Activated naive CD4-positive, alpha-beta T cell treated with anti-CD3 and anti-CD28 coated beads, Interleukin-2, amount 50 U/mL, for 24 hours (primary cell): Measurements from ENCODE around the gene RIMS1.

Experiments used
- H3K27ac Mint-ChIP-seq: one replicate; pipeline ENCODE4 v1.8.0; 2021; ENCODE audit warnings: mild to moderate bottlenecking, mixed read lengths
- H3K27me3 Mint-ChIP-seq: one replicate; pipeline ENCODE4 v1.8.0; 2021; ENCODE audit warnings: mixed read lengths
- H3K36me3 Mint-ChIP-seq: one replicate; pipeline ENCODE4 v1.8.0; 2021; ENCODE audit warnings: mixed read lengths
- H3K4me1 Mint-ChIP-seq: one replicate; pipeline ENCODE4 v1.8.0; 2021; ENCODE audit warnings: mixed read lengths
- H3K4me3 Mint-ChIP-seq: one replicate; pipeline ENCODE4 v1.8.0; 2021; ENCODE audit warnings: mild to moderate bottlenecking, mixed read lengths
- H3K9me3 Mint-ChIP-seq: one replicate; pipeline ENCODE4 v1.8.0; 2021; ENCODE audit warnings: mixed read lengths

The RIMS1 gene

DNA sequence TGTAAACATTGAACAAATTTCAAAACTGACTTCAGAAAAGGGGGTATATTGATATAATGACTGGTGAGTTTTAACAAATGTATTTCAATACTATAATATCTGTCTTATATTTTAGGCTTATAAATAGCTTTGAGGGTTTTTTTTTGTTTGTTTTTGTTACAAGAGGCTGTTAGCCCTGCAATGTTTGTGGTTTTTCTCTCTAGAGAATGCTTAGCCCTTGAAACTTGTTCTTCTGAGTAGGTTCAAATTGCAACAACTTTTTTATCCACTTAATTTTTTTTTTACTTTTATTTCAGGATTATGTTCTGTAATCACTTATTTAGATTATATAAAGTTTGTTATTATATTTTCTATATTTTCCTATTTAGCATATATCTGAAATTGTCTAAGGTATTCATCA, 333.2 kb downstream of the RIMS1 start:
- Mint-ChIP-seq H3K27ac (no peak overlapping the region), H3K9me3 (no peaks in the 10 kb centered on the region), H3K4me1 (no peaks in the 10 kb centered on the region), H3K27me3 (no peaks in the 10 kb centered on the region), H3K36me3 (no peaks in the 10 kb centered on the region), H3K4me3 (no peak overlapping the region)

DNA sequence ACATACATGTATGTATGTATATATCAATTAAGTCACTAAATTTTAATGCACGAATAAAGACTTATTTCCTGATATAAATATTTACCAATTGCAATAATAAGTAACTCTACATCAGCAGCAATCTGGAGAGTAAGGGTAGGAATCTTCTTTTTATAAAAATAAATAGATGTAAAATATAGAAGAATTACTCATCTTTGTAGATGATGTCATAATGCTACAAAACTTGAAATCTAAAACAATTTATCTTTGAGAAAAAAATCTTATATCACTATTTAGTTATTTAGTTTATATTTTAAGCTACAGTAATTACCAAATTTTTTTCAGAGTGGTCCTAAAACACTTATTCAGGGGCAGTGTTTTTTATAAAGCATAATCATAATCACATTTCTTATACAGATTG, 351.7 kb downstream of the RIMS1 start:
- Mint-ChIP-seq H3K36me3 (no peaks in the 10 kb centered on the region), H3K9me3 (no peaks in the 10 kb centered on the region), H3K4me1 (no peaks in the 10 kb centered on the region), H3K27ac (no peak overlapping the region), H3K27me3 (no peaks in the 10 kb centered on the region), H3K4me3 (no peak overlapping the region)

DNA sequence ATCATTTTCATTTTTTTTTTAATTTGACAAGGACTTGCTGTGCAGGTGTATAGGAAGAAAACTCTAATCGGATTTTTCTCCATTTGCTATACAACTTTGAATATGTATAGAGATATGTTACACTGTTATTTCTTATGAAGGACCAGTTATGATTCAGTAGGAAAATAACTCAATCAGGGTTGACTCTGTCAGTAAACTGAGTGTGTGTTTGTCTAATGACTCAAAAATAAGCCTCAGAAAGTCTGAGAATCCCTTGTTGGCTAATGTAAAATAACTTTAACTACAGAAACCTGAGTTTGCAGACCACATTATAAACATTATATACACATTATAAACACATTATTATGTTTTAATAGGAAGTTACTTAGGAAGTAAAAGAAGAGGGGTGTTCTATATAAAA, 352.6 kb downstream of the RIMS1 start:
- H3K36me3 Mint-ChIP-seq = no peaks in the 10 kb centered on the region
- H3K27ac Mint-ChIP-seq = no peak overlapping the region
- no peaks in the 10 kb centered on the region for H3K9me3 Mint-ChIP-seq
- H3K4me3 Mint-ChIP-seq = no peak overlapping the region
- H3K27me3 Mint-ChIP-seq = no peaks in the 10 kb centered on the region
- no peaks in the 10 kb centered on the region for H3K4me1 Mint-ChIP-seq

DNA sequence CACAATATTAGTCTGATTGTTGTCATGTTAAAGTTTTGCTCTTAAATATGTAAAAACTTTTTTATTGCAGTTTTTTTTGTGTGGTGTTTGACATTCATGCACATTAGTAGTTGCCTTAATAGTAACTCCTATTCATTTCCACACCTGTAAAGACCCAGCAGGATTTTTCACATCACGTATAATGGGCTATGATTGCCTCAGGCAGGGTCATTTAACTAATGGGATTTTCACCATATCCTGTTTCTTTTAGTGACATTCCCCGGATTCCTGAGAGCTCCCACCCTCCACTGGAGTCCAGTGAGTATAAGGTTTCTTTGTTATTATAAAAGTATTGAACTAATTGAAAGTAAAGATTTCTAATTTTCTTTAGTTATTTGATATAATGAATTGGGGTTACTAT, 359.2 kb downstream of the RIMS1 start:
- H3K27ac Mint-ChIP-seq = no peak overlapping the region
- no peak overlapping the region for H3K4me3 Mint-ChIP-seq
- no peaks in the 10 kb centered on the region for H3K27me3 Mint-ChIP-seq
- no peaks in the 10 kb centered on the region for H3K4me1 Mint-ChIP-seq
- H3K36me3 Mint-ChIP-seq = no peaks in the 10 kb centered on the region
- H3K9me3 Mint-ChIP-seq = no peaks in the 10 kb centered on the region

DNA sequence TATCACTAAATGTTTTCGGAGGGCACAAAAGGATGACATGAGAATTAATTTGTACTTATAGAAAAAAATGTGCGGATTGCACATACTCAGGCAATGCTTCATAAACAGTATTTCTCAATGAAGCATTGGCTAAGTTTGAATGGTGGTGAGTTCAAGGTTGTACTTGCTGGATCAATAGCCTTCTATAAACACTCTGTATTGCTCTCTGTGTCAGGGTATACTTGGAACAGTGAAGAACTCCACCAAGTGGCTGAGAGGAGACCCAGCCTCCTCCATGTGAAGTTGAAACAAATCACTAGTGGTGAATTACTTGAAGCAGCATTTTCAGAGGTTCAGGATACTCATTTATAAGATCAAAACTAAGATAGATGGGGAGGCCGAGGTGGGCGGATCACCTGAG, 360.6 kb downstream of the RIMS1 start:
- H3K9me3 Mint-ChIP-seq = no peaks in the 10 kb centered on the region
- H3K36me3 Mint-ChIP-seq = no peaks in the 10 kb centered on the region
- no peak overlapping the region for H3K27ac Mint-ChIP-seq

DNA sequence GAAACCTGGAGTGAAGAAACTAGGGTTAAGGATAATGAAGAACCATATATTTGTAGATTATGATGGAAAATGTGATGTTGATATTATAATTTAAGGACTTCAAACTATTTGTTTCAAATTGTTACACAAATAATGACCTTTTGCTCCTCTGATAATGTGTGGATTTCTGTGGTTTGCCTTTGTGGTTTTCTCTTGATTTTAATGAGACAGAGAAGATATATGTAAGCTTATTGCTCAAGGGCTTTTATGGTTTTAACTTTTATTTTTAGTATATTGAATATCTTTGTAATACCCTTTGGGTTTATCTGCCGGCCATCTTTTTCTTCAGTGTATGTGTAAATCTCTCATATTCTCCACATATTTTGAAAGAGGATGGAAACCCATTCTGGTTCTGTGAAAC, 362.3 kb downstream of the RIMS1 start:
- H3K4me1 Mint-ChIP-seq = no peaks in the 10 kb centered on the region
- H3K27ac Mint-ChIP-seq = no peak overlapping the region
- H3K9me3 Mint-ChIP-seq = no peaks in the 10 kb centered on the region
- no peaks in the 10 kb centered on the region for H3K36me3 Mint-ChIP-seq
- H3K27me3 Mint-ChIP-seq = no peaks in the 10 kb centered on the region
- no peak overlapping the region for H3K4me3 Mint-ChIP-seq

More for the DNA sequence above, 360.6 kb downstream of the RIMS1 start:
- Mint-ChIP-seq H3K4me3 (no peak overlapping the region), H3K4me1 (no peaks in the 10 kb centered on the region), H3K27me3 (no peaks in the 10 kb centered on the region)

DNA sequence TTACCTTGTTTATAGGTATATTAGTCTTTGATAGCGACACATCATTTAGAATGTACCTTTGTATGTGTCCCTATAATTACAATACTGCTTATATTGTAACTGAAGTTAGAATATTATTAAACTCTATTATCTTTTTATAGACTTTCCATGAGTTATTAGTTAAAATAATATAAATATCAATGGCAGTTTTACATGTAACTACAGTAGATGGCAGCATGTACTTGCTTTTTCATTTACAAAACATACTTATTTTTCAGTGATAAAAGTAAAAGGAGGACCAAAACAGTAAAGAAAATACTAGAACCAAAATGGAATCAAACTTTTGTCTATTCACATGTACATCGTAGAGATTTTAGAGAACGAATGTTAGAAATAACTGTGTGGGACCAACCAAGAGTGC, 364.3 kb downstream of the RIMS1 start:
- H3K4me1 Mint-ChIP-seq = no peaks in the 10 kb centered on the region
- no peak overlapping the region for H3K27ac Mint-ChIP-seq
- no peaks in the 10 kb centered on the region for H3K27me3 Mint-ChIP-seq
- no peaks in the 10 kb centered on the region for H3K36me3 Mint-ChIP-seq
- no peaks in the 10 kb centered on the region for H3K9me3 Mint-ChIP-seq
- no peak overlapping the region for H3K4me3 Mint-ChIP-seq

DNA sequence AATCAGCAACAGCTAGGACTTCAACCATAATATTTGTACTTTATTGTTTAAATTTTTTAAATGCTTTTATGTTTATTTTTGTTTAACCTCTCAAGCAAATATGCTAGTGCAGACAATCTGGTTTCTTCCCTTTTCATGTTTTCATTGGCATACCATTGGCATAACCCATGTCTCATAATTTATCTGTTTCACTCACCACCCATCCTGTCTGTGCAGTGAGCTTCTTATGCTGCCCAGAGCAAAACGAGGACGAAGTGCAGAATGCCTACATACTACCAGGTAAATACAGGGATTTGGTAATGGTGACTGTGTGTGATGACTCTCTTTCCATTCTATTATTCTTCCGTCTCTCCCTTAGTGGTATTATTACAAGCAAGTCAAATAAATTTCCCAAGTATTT, 374.1 kb downstream of the RIMS1 start:
- no peaks in the 10 kb centered on the region for H3K9me3 Mint-ChIP-seq
- no peak overlapping the region for H3K27ac Mint-ChIP-seq
- no peak overlapping the region for H3K4me3 Mint-ChIP-seq
- no peaks in the 10 kb centered on the region for H3K36me3 Mint-ChIP-seq
- no peaks in the 10 kb centered on the region for H3K4me1 Mint-ChIP-seq
- no peaks in the 10 kb centered on the region for H3K27me3 Mint-ChIP-seq

DNA sequence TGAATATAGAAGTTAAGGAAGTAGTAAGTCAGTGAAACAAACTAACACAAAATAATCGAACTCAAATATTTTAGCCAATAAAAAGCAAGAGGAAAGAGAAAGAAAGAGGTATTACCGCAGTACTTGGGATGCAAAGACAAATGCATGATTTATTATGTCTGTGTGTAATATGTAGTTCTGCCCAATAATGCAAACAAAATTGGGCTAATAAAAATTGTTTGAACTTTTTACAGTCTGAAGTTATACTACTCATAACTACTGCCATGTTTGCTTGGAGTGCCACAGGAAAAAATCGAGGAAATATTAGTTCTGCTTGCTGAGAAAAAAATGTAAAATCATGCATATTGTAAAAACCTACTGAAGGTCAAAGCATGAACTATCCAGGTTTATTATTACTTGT, 375.2 kb downstream of the RIMS1 start:
- Mint-ChIP-seq H3K27me3 (no peaks in the 10 kb centered on the region), H3K9me3 (no peaks in the 10 kb centered on the region), H3K4me3 (no peak overlapping the region), H3K36me3 (no peaks in the 10 kb centered on the region), H3K4me1 (no peaks in the 10 kb centered on the region), H3K27ac (no peak overlapping the region)

DNA sequence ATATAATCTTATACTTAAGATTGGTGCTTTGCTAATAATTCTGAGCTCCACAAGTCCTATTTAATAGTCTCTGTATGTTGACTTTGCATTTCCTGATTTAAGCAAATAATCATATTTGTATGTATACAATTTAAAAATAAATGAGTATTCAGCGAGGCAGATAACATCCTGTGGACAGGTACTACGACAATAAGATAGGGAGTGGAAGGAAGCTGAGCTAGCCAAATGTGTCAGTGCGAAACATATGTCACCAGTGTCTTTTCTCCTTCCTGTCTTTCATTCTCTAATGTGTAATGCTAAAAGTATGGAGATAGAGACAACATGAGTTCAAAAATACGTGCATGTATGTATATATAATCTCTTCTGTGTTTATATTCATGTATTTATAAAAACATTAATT, 375.9 kb downstream of the RIMS1 start:
- Mint-ChIP-seq H3K36me3 (no peaks in the 10 kb centered on the region), H3K4me1 (no peaks in the 10 kb centered on the region), H3K27ac (no peak overlapping the region), H3K4me3 (no peak overlapping the region), H3K9me3 (no peaks in the 10 kb centered on the region), H3K27me3 (no peaks in the 10 kb centered on the region)

DNA sequence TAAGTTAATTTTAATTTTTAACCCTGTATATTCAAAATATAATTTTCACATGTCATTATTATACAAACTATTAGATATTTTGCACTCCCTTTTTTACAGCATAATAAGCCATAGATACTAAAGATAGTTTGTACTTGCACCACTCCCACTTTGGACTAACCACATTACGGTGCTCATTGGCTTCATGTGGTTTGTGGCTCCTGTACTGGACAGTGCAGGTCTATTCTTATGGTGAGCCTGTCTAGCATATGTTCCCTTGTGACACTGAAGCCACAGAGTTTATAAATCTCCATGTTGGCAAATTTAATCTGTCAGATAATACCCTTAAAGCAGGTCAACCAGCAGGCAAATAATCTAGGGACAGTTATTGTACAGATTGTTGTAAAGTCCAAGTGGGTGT, 381.1 kb downstream of the RIMS1 start:
- no peaks in the 10 kb centered on the region for H3K27me3 Mint-ChIP-seq
- no peaks in the 10 kb centered on the region for H3K4me1 Mint-ChIP-seq
- H3K27ac Mint-ChIP-seq = no peak overlapping the region
- H3K4me3 Mint-ChIP-seq = no peak overlapping the region
- H3K36me3 Mint-ChIP-seq = no peaks in the 10 kb centered on the region
- H3K9me3 Mint-ChIP-seq = no peaks in the 10 kb centered on the region

DNA sequence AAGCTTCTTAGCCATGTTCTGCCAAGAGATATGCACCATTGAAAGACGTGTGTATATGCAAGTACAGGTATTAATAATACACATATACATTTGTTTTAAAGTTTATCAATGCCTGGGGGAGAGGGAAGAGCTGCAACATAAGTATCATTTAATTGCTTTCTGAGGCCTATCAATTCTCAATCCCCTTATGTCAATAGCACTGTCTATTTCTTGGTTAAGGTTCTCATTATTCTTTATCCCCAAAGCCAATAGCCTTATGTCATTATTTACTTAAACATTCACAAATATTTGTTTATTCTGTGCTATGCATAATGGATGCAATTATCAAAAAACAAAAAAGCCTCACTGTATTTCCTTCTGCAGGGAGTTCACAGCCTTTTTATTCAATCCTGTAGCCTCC, 385.2 kb downstream of the RIMS1 start:
- Mint-ChIP-seq H3K9me3 (no peaks in the 10 kb centered on the region), H3K4me1 (no peaks in the 10 kb centered on the region), H3K27ac (no peak overlapping the region), H3K36me3 (no peaks in the 10 kb centered on the region), H3K27me3 (no peaks in the 10 kb centered on the region), H3K4me3 (no peak overlapping the region)

DNA sequence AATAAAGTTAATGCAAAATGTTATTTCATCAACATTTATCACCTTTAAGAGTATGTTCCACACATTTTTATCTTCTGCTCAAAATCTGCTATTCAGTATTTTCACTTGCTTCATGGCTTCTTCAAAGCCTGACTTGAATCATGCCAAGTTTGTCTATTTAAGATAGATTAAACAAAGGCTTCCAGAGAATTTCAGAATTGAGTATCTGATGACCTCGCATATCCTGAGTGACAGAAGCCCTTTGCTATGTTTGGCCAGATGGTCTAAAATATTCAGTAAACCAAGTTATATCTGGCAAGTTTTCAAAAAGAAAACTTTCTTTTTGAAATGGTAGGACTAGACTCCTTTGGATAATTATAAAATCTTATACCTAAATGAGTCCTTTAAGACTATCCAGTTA, 386.6 kb downstream of the RIMS1 start:
- no peaks in the 10 kb centered on the region for H3K9me3 Mint-ChIP-seq
- no peak overlapping the region for H3K4me3 Mint-ChIP-seq
- H3K36me3 Mint-ChIP-seq = no peaks in the 10 kb centered on the region
- H3K4me1 Mint-ChIP-seq = no peaks in the 10 kb centered on the region
- H3K27ac Mint-ChIP-seq = no peak overlapping the region
- no peaks in the 10 kb centered on the region for H3K27me3 Mint-ChIP-seq

DNA sequence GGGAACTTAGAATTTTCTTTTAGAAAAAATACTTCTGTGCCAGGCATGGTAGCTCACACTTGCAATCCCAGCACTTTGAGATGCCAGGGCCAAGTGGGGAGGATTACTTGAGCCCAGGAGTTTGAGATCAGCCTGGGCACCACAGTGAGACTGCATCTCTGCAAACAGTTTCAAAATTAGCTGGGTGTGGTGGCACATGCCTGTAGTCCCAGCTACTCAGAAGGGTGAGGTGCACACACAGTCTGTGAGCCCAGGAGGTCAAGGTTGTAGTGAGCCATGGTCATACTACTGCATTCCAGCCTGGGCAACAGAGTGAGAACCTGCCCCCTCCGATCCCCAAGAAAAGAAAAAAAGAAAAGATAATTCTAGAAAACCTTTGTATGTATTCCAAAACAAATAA, 389.5 kb downstream of the RIMS1 start:
- Mint-ChIP-seq H3K4me1 (no peaks in the 10 kb centered on the region), H3K9me3 (no peaks in the 10 kb centered on the region), H3K27ac (no peak overlapping the region), H3K4me3 (no peak overlapping the region), H3K27me3 (no peaks in the 10 kb centered on the region), H3K36me3 (no peaks in the 10 kb centered on the region)

DNA sequence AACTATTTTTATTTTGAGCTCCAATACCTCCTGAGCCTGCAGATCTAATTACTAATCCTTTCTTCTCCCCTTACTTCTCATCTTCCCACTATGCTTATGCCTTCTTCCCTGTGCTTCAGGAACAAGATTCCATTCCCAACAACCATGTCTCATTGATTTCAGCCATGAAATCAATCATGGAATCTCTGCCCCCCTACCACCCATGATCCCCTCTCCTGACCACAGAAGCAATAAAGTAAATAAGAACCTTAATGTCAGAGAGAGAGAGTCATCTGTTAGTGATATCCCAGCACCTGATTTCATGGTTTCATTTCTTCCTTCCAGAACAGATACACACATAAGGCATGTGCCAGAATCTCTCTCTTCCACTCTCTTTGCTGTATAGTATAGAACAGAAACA, 395.9 kb downstream of the RIMS1 start:
- no peaks in the 10 kb centered on the region for H3K36me3 Mint-ChIP-seq
- no peak overlapping the region for H3K27ac Mint-ChIP-seq
- H3K27me3 Mint-ChIP-seq = no peaks in the 10 kb centered on the region
- no peak overlapping the region for H3K4me3 Mint-ChIP-seq
- no peaks in the 10 kb centered on the region for H3K4me1 Mint-ChIP-seq
- no peaks in the 10 kb centered on the region for H3K9me3 Mint-ChIP-seq

DNA sequence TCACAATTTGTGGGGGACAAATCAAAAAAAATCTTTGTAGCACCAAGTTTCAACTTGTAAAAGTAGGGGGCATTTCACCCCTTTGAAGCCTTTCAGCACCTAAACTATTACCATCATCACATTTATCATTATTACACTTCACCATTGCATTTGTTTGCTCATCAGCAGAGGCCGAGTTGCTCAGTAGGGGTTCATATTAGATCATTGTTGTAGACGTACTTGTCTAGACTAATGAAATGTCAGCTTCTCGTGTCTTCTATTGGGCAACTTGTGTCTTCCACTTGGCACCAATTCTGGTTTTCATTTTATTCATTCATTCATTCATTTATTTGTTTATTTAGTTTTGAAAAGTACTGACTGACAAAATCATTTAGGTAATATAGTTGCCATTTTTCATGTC, 397.2 kb downstream of the RIMS1 start:
- H3K4me1 Mint-ChIP-seq = no peaks in the 10 kb centered on the region
- H3K9me3 Mint-ChIP-seq = no peaks in the 10 kb centered on the region
- no peak overlapping the region for H3K4me3 Mint-ChIP-seq
- H3K27me3 Mint-ChIP-seq = no peaks in the 10 kb centered on the region
- H3K36me3 Mint-ChIP-seq = no peaks in the 10 kb centered on the region
- H3K27ac Mint-ChIP-seq = no peak overlapping the region

DNA sequence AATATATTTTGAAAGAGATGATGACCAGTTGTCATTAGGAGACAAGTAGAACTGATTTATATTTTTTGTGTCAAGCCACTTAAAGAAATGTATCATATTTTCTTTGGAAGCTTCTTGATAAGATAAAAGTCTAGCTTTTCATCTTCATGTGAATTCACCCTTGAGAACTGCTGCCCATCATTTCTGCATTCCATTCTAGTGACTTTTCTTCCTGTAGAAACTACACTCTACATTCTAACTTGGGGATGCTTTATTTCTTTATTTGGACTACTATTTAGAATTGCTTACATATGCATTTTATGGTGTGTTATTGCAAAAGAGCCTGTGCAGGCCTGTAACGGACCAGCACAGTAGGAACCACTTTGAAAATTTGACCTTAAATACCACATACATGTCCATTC, 400.6 kb downstream of the RIMS1 start:
- Mint-ChIP-seq H3K27ac (no peak overlapping the region), H3K9me3 (no peaks in the 10 kb centered on the region), H3K36me3 (no peaks in the 10 kb centered on the region), H3K4me3 (no peak overlapping the region), H3K27me3 (no peaks in the 10 kb centered on the region), H3K4me1 (no peaks in the 10 kb centered on the region)

DNA sequence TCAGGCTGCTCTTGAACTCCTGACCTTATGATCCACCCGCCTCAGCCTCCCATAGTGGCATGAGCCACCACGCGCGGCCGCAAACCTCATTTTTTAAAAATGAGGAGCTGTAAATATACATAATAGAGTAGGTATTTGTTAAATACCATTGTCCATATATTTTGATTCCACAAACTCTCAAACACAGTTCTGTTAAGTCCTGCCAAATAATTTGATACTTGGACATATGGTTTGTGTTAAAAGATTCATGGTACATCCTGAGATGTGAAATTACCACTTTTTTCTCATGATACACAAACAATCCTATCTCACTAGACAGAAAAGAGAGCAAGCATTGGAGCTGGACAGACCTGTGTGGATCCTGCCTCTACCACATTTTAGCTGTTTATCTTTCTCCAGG, 401.5 kb downstream of the RIMS1 start:
- Mint-ChIP-seq H3K9me3 (no peaks in the 10 kb centered on the region), H3K4me3 (no peak overlapping the region), H3K36me3 (no peaks in the 10 kb centered on the region), H3K4me1 (no peaks in the 10 kb centered on the region), H3K27me3 (no peaks in the 10 kb centered on the region), H3K27ac (no peak overlapping the region)
